LNCaP clone FGC (cell line): Measurements from ENCODE around the gene MYO7A.

Source experiments
- DNase-seq: peaks from one replicate; pipeline ENCODE4 v3.0.0-alpha.2; 2011; ENCODE audit warnings: low read depth
- H3K4me3 ChIP-seq: 2 replicates; pipeline ENCODE4 v1.5.1; 2011; ENCODE audit warnings: mild to moderate bottlenecking, low read depth, low read length, control low read depth
- TF ChIP-seq, protein P1 (sequence below): IDR thresholded peaks from 2 replicates; pipeline ENCODE4 v1.5.1; 2012; ENCODE audit warnings: mild to moderate bottlenecking; ENCODE audit not compliant: control insufficient read depth, insufficient read depth; ENCODE audit errors: extremely low read depth

MYO7A gene

DNA sequence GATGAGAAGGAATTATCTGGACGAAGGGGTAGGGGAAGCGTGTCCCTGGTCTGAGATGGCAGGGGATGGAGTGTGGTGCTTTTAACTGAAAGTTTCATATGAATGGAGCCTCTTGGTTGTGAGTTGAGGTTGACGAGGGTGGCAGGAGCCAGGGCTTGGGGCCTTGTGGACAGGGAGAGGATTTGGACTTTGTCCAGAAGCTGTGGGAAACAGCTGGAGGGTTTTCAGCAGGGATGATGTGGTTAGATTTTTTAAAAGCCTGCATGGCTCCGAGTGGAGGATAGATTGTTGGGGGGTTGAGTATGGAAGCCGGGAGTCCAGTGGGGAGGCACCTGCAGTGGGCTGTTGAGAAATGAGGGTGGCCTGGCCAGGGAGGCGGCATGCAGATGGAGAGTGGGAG lies 24.8 kb downstream of the MYO7A start:
- DNase-seq, result no peak
- TF ChIP-seq, protein P1, sequence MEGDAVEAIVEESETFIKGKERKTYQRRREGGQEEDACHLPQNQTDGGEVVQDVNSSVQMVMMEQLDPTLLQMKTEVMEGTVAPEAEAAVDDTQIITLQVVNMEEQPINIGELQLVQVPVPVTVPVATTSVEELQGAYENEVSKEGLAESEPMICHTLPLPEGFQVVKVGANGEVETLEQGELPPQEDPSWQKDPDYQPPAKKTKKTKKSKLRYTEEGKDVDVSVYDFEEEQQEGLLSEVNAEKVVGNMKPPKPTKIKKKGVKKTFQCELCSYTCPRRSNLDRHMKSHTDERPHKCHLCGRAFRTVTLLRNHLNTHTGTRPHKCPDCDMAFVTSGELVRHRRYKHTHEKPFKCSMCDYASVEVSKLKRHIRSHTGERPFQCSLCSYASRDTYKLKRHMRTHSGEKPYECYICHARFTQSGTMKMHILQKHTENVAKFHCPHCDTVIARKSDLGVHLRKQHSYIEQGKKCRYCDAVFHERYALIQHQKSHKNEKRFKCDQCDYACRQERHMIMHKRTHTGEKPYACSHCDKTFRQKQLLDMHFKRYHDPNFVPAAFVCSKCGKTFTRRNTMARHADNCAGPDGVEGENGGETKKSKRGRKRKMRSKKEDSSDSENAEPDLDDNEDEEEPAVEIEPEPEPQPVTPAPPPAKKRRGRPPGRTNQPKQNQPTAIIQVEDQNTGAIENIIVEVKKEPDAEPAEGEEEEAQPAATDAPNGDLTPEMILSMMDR, result no peak
- no peak overlapping the region for H3K4me3 ChIP-seq

- no peak for DNase-seq
- TF ChIP-seq, protein P1, result no peak
- H3K4me3 ChIP-seq, result no peak overlapping the region
Measured at GRCh38 chr11:77153276-77154185, 25.5 kb downstream of the MYO7A start.

GRCh38 chr11:77154381-77155081 lies 26.5 kb downstream of the MYO7A start:
- H3K4me3 ChIP-seq, result no peak overlapping the region
- DNase-seq, result no peak
- TF ChIP-seq, protein P1, result no peak

DNA sequence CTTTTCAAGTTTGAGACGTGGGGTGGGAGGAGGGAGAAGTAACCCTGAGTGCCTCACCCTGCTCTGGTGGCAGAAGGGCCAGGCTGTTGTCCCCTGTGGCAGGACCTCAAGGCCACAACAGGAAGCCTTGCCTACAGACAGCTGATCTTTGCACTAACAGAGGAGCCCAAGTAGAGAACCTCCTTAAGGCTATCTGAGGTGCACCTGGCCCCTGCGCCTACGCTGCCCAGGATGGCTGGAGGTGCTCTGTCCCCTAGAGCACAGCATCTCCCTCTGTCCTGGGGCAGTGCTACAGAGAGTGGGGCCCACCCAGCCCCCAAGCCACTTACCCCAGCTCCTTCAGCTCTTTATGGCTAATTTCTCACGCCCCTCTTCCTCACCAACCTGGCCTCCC lies 27.0 kb downstream of the MYO7A start:
- TF ChIP-seq, protein P1, result no peak
- DNase-seq, result no peak
- H3K4me3 ChIP-seq, result no peak overlapping the region

GRCh38 chr11:77155556-77156130 lies 27.6 kb downstream of the MYO7A start:
- TF ChIP-seq, protein P1, result no peak
- no peak overlapping the region for H3K4me3 ChIP-seq
- DNase-seq, result no peak

DNA sequence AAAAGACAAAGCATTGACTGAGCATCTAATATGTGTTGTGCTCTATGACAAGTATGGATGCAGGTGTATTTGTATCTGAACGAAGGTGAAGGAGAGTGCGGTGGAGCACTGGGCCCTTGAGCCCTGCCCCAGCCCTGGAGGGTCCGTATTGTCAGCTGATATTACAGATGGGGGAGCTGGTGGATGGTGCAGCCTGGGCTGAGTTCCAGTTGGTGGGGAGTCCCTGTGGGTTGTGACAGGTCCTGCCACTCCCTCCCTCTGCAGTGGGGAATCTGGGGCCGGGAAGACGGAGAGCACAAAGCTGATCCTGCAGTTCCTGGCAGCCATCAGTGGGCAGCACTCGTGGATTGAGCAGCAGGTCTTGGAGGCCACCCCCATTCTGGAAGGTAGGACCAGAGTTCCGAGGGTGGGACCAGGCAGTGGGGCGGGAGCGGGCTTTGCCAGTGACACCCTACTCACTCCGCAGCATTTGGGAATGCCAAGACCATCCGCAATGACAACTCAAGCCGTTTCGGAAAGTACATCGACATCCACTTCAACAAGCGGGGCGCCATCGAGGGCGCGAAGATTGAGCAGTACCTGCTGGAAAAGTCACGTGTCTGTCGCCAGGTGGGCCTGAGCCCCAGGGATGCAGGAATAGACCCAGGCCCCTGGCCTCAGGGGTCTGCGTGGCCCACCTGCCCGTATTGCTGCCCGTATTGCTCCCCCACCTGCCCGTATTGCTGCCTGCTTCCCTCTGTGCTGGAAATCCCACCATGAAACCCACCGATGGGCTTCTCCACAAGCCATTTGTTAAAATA lies 28.6 kb downstream of the MYO7A start:
- H3K4me3 ChIP-seq, result no peak overlapping the region
- TF ChIP-seq, protein P1, result no peak

More for the DNA sequence above, 28.6 kb downstream of the MYO7A start:
- no peak for DNase-seq
